CD8-positive, alpha-beta memory T cell (primary cell): ENCODE measurements around the gene GARIN5A. TPM values are rescaled to one million over a fixed set of nuclear protein-coding genes. Genes with fewer than 3 reads are reported as not detected.

Source experiments
- CTCF ChIA-PET: fragments of 350-600 bp; sonication (Branson Sonifier 250); formaldehyde crosslinking; loops from one replicate; lab custom pipeline; 2021; ENCODE audit warnings: antibody characterized with exemption; lab: Charles Lee
- POLR2A ChIA-PET: fragments of 350-600 bp; sonication (Branson Sonifier 250); formaldehyde crosslinking; loops from one replicate; lab custom pipeline; 2021; ENCODE audit warnings: antibody characterized with exemption; lab: Charles Lee
- DNase-seq, 5 donors: peaks; one replicate each; pipeline versions ENCODE4 v3.0.0 to v3.0.0-alpha.2; 2020 to 2022; ENCODE audit warnings: mixed read lengths in 1 of 5
- H3K27ac ChIP-seq: one replicate; pipeline ENCODE4 v1.7.0; 2013; ENCODE audit warnings: low read depth, mild to moderate bottlenecking, low read length, moderate library complexity
- H3K27me3 ChIP-seq: 2 replicates; pipeline ENCODE4 v1.7.0; 2013; ENCODE audit warnings: low read length, mild to moderate bottlenecking; ENCODE audit not compliant: insufficient read depth, poor library complexity, severe bottlenecking
- H3K36me3 ChIP-seq: 2 replicates; pipeline ENCODE4 v1.7.0; 2013; ENCODE audit warnings: mild to moderate bottlenecking, low read length, moderate library complexity; ENCODE audit not compliant: insufficient read depth
- H3K4me1 ChIP-seq: 2 replicates; pipeline ENCODE4 v1.7.0; 2013; ENCODE audit warnings: mild to moderate bottlenecking, low read length, moderate library complexity; ENCODE audit not compliant: insufficient read depth
- H3K4me3 ChIP-seq: 2 replicates; pipeline ENCODE4 v1.7.0; 2013; ENCODE audit warnings: mild to moderate bottlenecking, low read length
- H3K9me3 ChIP-seq: 2 replicates; pipeline ENCODE4 v1.7.0; 2013; ENCODE audit warnings: mild to moderate bottlenecking, low read length
- H3K27ac Mint-ChIP-seq, 8 donors: one replicate each; pipeline ENCODE4 v1.8.0; 2020 to 2021; ENCODE audit warnings: mixed read lengths in 8 of 8, mild to moderate bottlenecking in 6 of 8, inconsistent platforms in 3 of 8, moderate library complexity in 3 of 8
- H3K27me3 Mint-ChIP-seq, 2 donors: one replicate each; pipeline ENCODE4 v1.8.0; 2020 to 2021; ENCODE audit warnings: mixed read lengths in 2 of 2, mild to moderate bottlenecking in 1 of 2, moderate library complexity in 1 of 2
- H3K36me3 Mint-ChIP-seq, 3 donors: one replicate each; pipeline ENCODE4 v1.8.0; 2020 to 2021; ENCODE audit warnings: mixed read lengths in 3 of 3, inconsistent platforms in 1 of 3, mild to moderate bottlenecking in 1 of 3
- H3K4me1 Mint-ChIP-seq, 3 donors: one replicate each; pipeline ENCODE4 v1.8.0; 2020 to 2021; ENCODE audit warnings: mixed read lengths in 3 of 3, inconsistent platforms in 1 of 3, mild to moderate bottlenecking in 1 of 3
- H3K4me3 Mint-ChIP-seq, 7 donors: one replicate each; pipeline ENCODE4 v1.8.0; 2020 to 2021; ENCODE audit warnings: mixed read lengths in 7 of 7, mild to moderate bottlenecking in 6 of 7, moderate library complexity in 4 of 7, inconsistent platforms in 2 of 7
- H3K9me3 Mint-ChIP-seq, 5 donors: one replicate each; pipeline ENCODE4 v1.8.0; 2020 to 2022; ENCODE audit warnings: mixed read lengths in 5 of 5, mild to moderate bottlenecking in 3 of 5, moderate library complexity in 2 of 5, inconsistent platforms in 1 of 5
- polyA plus RNA-seq: library from polyadenylated mRNA; unstranded; fragments of 300-500 nt; fragmentation: Illumina TruSeq; gene quantifications from one replicate; pipeline ENCODE4 v1.2.3, GENCODE V29; 2021
- total RNA-seq, 2 experiments: library from RNA; stranded (reverse); gene quantifications; one replicate each; pipeline ENCODE4 v1.2.3, GENCODE V29; 2021

GARIN5A gene
- total and polyA plus RNA-seq, 3 experiments from 2014 or later = 0.33 to 0.97 (median 0.57) TPM

- peaks cover 13 to 22% (median 15%) of the 10 kb centered on the region in 3 donors for H3K4me1 Mint-ChIP-seq
- H3K27me3 Mint-ChIP-seq = peaks cover 5 to 6% of the 10 kb centered on the region in 2 donors
- no peaks in the 10 kb centered on the region for H3K36me3 ChIP-seq
- H3K4me3 ChIP-seq = peak within 1 kb of the TSS; percentile 76
- DNase-seq = peak; percentile 94 to 99 (median 96)
- peak within 1 kb of the TSS; percentile 66 to 94 (median 89) for H3K4me3 Mint-ChIP-seq
- H3K27me3 ChIP-seq = no peaks in the 10 kb centered on the region
- H3K9me3 Mint-ChIP-seq = no peaks in the 10 kb centered on the region
- ChIA-PET CTCF (interaction anchor here (1.5 to 1.9 kb wide), 2 partner anchors 50 to 154 kb away, joined by 3 to 6 read pairs; no protein-coding TSS in a partner anchor), POLR2A (interaction anchor here (0.6 to 1.8 kb wide), 5 partner anchors 34 to 294 kb away, joined by 4 to 9 read pairs (median 9); partner anchors contain the start of genes GARIN5A, NR1H2 and POLD1)
- peak within 1 kb of the TSS; percentile 70 to 100 (median 98) for H3K27ac Mint-ChIP-seq
- peak within 1 kb of the TSS; percentile 90 for H3K27ac ChIP-seq
- H3K36me3 Mint-ChIP-seq = peaks cover 0 to 18% (median 0%) of the 10 kb centered on the region in 3 donors
- H3K4me1 ChIP-seq = peaks cover 15% of the 10 kb centered on the region
- H3K9me3 ChIP-seq = no peaks in the 10 kb centered on the region
Measured at GRCh38 chr19:50511069-50511822, 34.6 kb upstream of the GARIN5A start, which contains the start of gene JOSD2. Gene JOSD2 (minus strand): TSS chr19:50511191. CDS start chr19:50510431, 760 bp downstream.

DNA sequence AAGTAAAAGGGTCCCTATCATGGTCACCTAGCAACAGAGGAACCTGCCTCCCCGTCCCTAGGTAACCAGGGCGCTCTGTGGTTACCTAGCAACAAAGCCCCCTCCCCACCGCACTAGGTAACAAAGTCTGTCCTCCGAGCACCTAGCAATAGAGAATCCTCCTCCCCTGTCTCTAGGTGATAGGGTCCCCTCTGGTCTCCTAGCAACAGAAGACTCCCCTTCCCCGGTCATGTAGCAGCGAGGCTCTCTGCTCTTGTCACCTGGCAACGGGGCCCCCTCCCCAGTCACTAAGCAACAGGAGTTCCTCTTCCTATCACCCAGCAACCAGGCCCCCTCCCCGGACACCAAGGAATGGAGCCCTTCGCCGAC, 34.0 kb upstream of the GARIN5A start:
- peak overlapping the region; percentile 76 for H3K4me3 ChIP-seq
- Mint-ChIP-seq H3K27me3 (peaks cover 3 to 5% of the 10 kb centered on the region in 2 donors), H3K4me1 (peaks cover 13 to 22% (median 15%) of the 10 kb centered on the region in 3 donors), H3K4me3 (peak overlapping the region; percentile 66 to 94 (median 89)), H3K9me3 (no peaks in the 10 kb centered on the region), H3K27ac (peak overlapping the region; percentile 70 to 100 (median 97)), H3K36me3 (peaks cover 0 to 18% (median 0%) of the 10 kb centered on the region in 3 donors)
- peaks cover 15% of the 10 kb centered on the region for H3K4me1 ChIP-seq
- peak overlapping the region; percentile 90 for H3K27ac ChIP-seq
- ChIA-PET POLR2A (interaction anchor here (0.6 to 1.8 kb wide), 5 partner anchors 34 to 294 kb away, joined by 4 to 9 read pairs (median 9); partner anchors contain the start of genes GARIN5A, NR1H2 and POLD1), CTCF (interaction anchor here (1.9 kb wide), 1 partner anchor 153 kb away, joined by 6 read pairs; no protein-coding TSS in a partner anchor)
- H3K27me3 ChIP-seq = no peaks in the 10 kb centered on the region
- no peaks in the 10 kb centered on the region for H3K36me3 ChIP-seq
- DNase-seq = no peak
- no peaks in the 10 kb centered on the region for H3K9me3 ChIP-seq

DNA sequence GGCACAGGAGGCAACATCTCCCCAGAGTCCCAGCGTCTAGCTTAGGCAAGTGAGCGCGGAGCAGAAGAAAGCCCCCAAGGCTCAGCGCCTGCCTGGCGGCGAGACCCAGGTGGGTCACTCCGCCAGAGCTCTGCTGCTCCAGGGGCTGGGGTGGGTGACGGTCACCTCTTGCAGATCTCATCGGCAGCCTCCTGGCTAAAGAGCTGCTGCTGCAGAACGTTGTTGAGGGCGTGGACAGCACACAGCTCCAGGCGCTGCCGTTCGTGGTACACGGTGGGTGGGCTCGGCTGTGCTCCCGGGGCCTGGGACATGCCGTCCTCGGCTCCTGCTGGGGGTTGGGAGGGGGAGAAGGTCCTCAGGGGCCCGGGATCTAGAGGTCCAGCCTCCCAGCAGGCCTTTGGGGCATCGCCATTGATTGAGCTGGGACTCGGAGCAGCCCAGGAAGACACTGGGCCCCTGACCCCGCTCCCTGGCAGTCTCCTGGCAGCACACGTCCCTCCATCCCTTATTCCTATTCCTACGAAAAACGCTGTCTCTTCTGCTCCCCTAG, 33.5 kb upstream of the GARIN5A start:
- Mint-ChIP-seq H3K4me1 (peaks cover 13 to 22% (median 15%) of the 10 kb centered on the region in 3 donors), H3K27me3 (peaks cover 1 to 5% of the 10 kb centered on the region in 2 donors), H3K27ac (peak overlapping the region; percentile 70 to 100 (median 97)), H3K36me3 (peaks cover 0 to 21% (median 0%) of the 10 kb centered on the region in 3 donors), H3K4me3 (peak overlapping the region; percentile 66 to 94 (median 89)), H3K9me3 (no peaks in the 10 kb centered on the region)
- Histone ChIP-seq H3K9me3 (no peaks in the 10 kb centered on the region), H3K4me3 (peak overlapping the region; percentile 76), H3K27me3 (no peaks in the 10 kb centered on the region), H3K36me3 (no peaks in the 10 kb centered on the region), H3K27ac (peak overlapping the region; percentile 90), H3K4me1 (peaks cover 15% of the 10 kb centered on the region)
- DNase-seq = no peak
- ChIA-PET CTCF (interaction anchor here (1.9 kb wide), 1 partner anchor 153 kb away, joined by 6 read pairs; no protein-coding TSS in a partner anchor), POLR2A (interaction anchor here (1.8 kb wide), 1 partner anchor 126 kb away, joined by 9 read pairs; the partner anchor contains the start of gene POLD1)

DNA sequence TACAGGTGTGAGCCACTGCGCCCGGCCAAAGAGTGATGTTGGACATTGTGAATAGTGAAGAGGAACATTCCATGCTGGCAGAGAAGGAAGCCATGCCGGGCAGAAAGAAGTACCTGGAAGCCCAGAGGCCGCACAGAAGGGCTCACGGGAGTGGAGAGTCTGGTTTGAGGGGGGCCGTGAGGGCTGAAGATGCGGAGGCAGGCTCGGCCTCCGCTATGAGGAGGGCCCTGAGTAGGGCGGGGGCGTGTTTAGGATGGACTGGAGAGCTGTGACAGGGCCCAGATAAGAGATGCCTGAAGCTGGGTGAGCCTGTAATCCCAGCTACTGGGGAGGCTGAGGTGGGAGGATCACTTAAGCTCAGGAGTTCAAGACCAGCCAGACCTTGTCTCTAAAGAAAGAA, 32.7 kb upstream of the GARIN5A start:
- H3K9me3 Mint-ChIP-seq = no peaks in the 10 kb centered on the region
- H3K36me3 Mint-ChIP-seq = peaks cover 0 to 22% (median 0%) of the 10 kb centered on the region in 3 donors
- peaks cover 13 to 21% (median 15%) of the 10 kb centered on the region in 3 donors for H3K4me1 Mint-ChIP-seq
- H3K4me3 ChIP-seq = no peak overlapping the region
- ChIA-PET CTCF (no interaction called here), POLR2A (no interaction called here)
- DNase-seq = no peak
- peak overlapping the region; percentile 14 to 69 (median 54) for H3K4me3 Mint-ChIP-seq
- peaks cover 0 to 3% of the 10 kb centered on the region in 2 donors for H3K27me3 Mint-ChIP-seq
- H3K27ac Mint-ChIP-seq = peak overlapping the region in 6 of 8 donors; percentile 21 to 85 (median 64)
- H3K27ac ChIP-seq = no peak overlapping the region
- H3K27me3 ChIP-seq = no peaks in the 10 kb centered on the region
- no peaks in the 10 kb centered on the region for H3K36me3 ChIP-seq
- peaks cover 15% of the 10 kb centered on the region for H3K4me1 ChIP-seq
- H3K9me3 ChIP-seq = no peaks in the 10 kb centered on the region

- Histone ChIP-seq H3K27me3 (no peaks in the 10 kb centered on the region), H3K4me1 (peaks cover 15% of the 10 kb centered on the region), H3K4me3 (no peak overlapping the region), H3K27ac (no peak overlapping the region), H3K9me3 (no peaks in the 10 kb centered on the region), H3K36me3 (no peaks in the 10 kb centered on the region)
- Mint-ChIP-seq H3K9me3 (no peaks in the 10 kb centered on the region), H3K36me3 (peaks cover 0 to 22% (median 0%) of the 10 kb centered on the region in 3 donors), H3K27me3 (no peaks in the 10 kb centered on the region), H3K4me1 (peaks cover 13 to 19% (median 15%) of the 10 kb centered on the region in 3 donors), H3K4me3 (peak overlapping the region in 4 of 7 donors; percentile 11 to 85 (median 22)), H3K27ac (peak overlapping the region in 6 of 8 donors; percentile 25 to 80 (median 62))
- POLR2A ChIA-PET = interaction anchor here (0.7 kb wide), 1 partner anchor 29 kb away, joined by 4 read pairs; no protein-coding TSS in a partner anchor
- no peak for DNase-seq
- CTCF ChIA-PET = no interaction called here
Measured at GRCh38 chr19:50508843-50509190, 32.2 kb upstream of the GARIN5A start.

DNA sequence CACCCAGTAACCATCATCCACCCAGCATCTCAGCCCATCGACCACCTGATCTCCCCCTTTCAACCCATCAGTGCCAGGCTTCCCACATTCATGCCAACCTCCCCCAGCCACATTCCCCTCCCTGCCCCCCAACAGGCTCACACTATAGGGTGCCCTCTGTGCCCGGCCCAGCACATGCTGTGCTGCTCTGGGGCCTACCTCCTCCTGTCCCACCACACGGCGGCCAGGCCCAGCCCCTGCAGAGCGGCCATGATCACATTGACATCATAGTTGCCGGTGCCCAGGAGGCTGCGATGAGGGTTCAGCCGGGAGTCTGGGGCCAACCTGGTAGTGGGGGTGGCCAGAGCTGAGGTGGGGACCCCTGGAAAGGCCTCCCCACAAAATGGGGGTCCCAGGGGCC, 30.7 kb upstream of the GARIN5A start:
- peaks cover 15% of the 10 kb centered on the region for H3K4me1 ChIP-seq
- H3K27ac ChIP-seq = no peak overlapping the region
- no peak for DNase-seq
- Mint-ChIP-seq H3K9me3 (no peaks in the 10 kb centered on the region), H3K36me3 (peaks cover 0 to 22% (median 0%) of the 10 kb centered on the region in 3 donors), H3K4me1 (peaks cover 13 to 19% (median 15%) of the 10 kb centered on the region in 3 donors), H3K4me3 (no peak overlapping the region), H3K27me3 (no peaks in the 10 kb centered on the region), H3K27ac (peak overlapping the region in 1 of 8 donors; percentile 66)
- H3K36me3 ChIP-seq = no peaks in the 10 kb centered on the region
- H3K9me3 ChIP-seq = no peaks in the 10 kb centered on the region
- ChIA-PET POLR2A (no interaction called here), CTCF (no interaction called here)
- H3K27me3 ChIP-seq = no peaks in the 10 kb centered on the region
- H3K4me3 ChIP-seq = no peak overlapping the region

DNA sequence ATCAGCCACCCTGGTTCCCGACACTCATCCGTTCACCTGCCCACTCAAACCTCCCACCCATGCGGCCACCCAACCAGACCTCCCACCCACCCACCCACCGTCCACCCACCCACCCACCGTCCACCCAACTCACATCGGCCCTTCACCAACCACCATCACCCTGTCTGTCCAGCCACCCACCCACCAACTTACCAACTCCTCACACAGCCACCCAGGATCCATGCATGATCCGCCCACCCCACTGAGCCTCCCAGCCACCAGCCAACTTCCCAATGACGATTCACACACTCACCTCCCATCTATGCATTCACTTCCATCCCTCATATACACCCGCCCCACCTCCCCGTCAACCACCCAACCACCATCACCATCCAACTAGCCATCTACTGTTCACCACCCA, 30.1 kb upstream of the GARIN5A start:
- no peaks in the 10 kb centered on the region for H3K9me3 ChIP-seq
- Mint-ChIP-seq H3K4me1 (peaks cover 12 to 16% (median 13%) of the 10 kb centered on the region in 3 donors), H3K4me3 (no peak overlapping the region), H3K27ac (no peak overlapping the region), H3K27me3 (no peaks in the 10 kb centered on the region), H3K9me3 (no peaks in the 10 kb centered on the region), H3K36me3 (peaks cover 0 to 24% (median 0%) of the 10 kb centered on the region in 3 donors)
- H3K4me1 ChIP-seq = peaks cover 12% of the 10 kb centered on the region
- H3K4me3 ChIP-seq = no peak overlapping the region
- ChIA-PET POLR2A (no interaction called here), CTCF (no interaction called here)
- DNase-seq = no peak
- H3K36me3 ChIP-seq = no peaks in the 10 kb centered on the region
- H3K27me3 ChIP-seq = no peaks in the 10 kb centered on the region
- no peak overlapping the region for H3K27ac ChIP-seq
